Measurements from ENCODE around the gene SORCS1.

Gene SORCS1

DNA sequence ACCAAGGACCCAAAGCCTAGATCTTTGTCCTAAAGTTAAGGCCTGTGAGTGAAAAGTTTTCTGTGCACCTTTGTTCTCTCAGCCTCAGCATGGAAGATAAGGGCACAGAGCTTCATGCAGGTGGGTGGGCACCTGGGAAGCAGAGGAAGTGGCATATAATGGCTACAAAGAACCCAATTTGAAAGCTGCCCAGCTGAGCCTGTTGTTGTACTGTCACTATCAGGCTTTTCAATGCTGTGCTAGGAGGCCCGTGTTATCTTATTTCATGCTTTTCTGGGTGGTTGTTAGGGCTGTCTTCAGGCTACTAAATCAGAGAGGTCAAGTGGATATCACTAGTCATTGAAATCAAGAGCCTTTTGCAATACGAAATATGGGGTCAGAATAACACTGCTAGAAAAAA is 443.8 kb downstream of the SORCS1 start:
- no peak for DNase-seq

DNA sequence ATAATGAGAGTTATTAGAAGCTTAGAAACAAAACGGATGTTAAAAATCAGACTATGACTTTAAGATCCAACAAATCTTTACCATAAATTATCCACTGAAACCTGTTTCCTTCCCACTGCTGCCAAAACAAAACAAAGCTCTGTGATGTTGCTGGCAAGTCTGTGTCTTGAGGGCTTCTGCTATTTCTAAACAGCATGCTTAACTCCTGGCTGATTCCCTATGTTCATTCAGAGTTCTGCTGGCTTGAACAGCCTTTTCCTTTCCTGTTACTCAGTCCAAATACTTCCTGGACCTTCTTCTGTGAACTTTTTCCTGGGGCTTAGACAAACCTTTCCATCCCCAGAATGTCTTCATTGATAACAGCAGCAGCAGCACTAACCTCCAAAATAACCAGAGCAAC is 448.1 kb downstream of the SORCS1 start:
- no peak for DNase-seq

DNA sequence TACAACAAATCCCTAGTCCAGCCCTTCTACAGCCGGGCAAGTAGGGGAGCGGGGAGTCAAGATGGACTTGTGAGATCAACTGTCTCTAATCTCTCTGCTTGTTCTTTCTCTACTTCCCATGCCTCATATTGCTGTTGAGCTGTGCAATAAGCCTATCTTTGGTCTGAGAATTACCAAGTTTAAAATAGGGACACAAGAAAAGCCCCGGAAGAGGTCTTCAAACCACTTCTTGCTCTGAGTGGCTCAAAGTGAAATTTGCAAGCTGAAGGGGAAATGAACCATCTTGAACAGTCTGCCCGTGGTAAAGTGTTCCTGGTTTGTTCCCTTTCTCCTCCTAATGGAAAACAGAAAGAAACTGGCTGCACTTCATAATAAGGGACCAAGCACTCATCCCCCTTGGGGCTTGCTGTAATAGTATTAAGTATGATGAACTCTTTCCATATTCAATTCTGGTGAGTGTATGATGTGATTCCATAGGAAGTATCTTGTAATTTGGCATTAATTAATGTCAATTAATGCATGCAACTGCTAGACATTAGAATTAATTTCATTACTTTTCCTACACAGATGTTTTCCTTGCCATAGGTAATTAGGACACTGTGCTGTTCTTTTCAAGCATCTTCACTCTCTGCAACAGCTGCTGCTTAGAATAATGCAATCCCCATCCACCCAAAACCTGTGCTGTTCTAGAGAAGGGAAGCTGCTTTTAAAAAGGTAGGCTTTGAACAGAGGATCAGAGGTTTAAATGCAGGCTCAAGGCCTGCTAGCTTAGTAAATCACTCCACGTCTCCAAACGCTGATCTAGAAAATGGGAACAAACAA is 449.6 kb downstream of the SORCS1 start:
- no peak for DNase-seq

DNA sequence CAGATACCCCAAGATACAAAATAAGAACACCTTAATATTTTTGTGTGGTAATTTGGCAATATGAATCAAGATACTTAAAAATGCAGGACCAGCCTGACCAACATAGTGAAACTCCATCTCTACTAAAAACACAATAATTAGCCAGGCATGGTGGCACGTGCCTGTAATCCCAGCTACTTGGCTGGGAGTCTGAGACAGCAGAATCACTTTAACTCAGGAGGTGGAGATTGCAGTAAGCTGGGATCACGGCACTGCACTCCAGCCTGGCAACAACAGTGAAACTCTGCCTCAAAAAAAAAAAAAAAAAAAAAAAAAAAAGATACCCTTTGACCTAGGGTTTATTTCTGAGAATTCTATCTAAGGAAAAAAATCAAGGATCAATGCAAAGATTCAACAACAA is 450.7 kb downstream of the SORCS1 start:
- no peak for DNase-seq

DNA sequence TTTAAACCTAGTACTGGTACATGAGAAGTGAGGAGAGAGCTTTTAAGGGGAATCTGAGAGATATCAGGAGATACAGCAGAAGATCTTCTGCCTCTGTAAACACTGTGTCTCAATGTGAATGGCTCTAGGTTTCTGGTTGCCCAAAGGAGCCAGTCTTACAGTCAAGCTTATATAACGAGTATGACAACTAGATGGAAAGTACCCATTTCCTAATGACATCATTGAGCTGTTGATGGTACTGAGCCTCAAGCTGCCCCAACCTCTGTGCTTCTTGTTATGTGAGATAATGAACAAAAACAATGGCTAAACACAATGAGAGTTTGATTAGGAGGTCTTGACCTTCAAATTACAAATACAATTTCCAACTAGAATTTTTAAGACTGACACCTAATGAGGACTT is 451.5 kb downstream of the SORCS1 start:
- no peak for DNase-seq

DNA sequence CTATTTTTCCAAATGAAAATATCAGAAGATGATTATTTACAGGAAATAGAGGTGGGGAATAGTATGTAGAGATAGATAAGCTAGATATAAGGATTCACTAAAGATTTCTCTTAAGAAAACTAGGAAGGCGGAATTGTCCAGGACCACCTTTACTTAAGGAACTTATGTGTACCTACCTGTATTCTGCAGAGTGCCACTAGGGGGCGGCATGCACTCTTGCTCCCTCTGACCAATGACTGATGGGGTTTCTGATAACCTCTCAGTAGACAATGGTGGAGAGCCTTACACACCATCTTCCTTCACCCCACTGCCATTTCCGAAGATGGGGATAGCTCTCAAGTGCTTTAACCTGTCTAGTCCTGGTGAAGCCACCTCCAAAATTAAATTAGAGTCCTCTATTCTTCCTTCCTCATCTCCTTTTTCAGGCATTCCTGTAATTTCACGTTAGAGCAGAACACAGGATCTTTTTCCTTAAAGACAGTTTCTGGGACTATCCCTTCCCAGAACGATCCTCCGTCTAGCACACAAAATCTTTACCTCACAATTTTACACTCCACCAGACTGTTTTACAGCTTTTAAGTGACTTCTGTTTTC is 453.1 kb downstream of the SORCS1 start:
- peak; percentile 49 for DNase-seq

DNA sequence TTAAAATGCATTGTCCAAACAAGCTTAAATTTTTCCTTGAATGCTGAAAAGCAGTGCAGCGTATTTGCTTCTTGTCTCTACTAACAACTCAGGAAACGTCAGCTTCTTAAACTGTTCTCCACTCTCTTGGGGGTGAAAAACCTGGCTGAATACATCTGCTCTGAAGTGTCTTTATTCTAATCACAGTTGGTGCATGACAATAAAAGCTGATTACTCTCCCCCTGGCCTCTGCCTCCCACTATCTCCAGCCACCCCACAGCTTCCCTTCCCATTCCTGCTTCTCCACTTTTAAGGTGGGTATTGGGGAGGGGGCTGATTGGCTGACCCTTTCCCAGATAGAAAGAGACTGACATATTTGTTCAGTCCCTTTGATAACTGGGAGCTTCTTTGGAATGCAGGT is 456.0 kb downstream of the SORCS1 start:
- DNase-seq: no peak

DNA sequence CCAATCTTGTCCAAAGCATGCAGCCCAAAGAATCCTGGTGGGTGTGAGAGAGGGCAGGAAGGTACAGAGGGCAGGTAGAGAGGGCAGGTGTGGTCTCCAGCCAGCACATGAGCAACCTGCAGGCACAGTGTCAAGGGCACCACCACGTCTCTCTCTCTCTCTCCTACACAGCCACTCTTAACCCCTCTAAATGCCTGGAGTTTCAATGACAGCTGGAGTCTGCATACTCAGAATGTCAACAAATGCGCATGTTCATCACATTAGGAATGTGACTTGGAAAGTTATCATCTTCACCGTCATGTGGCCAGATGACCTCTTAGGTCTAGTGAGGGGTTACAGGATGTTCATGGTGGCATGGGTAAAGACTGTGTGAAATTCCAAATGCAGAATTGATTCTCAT is 456.8 kb downstream of the SORCS1 start:
- DNase-seq: no peak

DNA sequence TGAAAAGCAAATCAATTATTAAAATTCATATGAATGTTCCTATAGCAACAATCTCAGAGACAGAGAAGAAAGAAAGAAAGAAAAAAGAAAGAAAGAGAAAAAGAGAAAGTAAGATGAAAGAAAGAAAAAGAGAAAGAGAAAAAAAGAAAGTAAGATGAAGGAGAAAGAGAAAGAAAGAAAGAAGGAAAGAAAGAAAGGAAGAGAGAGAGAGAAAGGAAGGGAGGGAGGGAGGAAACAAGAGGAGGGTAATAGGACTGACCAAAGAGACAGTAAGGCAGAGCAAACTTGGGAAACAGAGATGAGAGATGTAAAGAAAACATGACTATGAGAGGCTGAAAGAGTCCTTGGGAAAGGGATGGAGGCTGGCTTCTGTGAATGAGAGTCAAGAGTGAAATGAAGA is 458.4 kb downstream of the SORCS1 start:
- DNase-seq: no peak

DNA sequence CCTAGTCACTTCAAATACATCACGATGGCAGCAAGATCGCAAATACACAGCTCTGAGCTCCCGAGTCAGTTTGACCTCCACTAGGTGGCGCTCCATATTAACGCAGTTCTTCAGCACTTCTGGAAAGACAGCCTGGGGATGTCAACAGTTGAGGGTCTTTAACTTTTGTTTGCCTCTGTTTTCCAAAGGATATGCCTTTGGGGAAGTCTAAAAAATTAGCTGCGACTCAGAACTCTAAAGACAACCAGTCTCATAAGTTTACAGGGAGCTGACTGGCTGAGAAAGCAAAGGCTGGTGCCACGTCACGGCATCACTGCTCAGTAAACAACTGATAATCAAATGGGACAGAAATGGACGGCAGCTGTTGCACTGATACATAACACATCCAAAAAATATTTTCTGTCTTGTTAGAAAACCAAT is 458.8 kb downstream of the SORCS1 start:
- DNase-seq: peak; percentile 78

DNA sequence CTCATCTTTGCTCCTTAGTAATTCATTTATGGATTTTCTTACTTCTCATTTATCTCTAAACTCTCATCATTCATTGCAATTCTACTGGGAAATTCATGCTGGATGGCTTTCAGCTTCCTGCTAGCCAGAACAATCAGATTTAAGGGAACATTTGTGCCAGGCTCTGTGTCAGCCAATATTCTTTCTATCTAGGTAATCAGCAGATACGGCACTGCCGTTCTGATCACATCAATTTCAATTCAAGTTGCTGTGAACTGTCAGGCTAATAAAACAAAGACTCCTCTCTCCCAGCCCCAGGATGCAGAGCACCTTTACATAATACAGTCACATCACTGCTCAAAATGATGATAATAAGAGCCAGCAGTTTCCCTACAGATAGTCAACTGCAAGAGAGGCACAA is 468.3 kb downstream of the SORCS1 start:
- no peak for DNase-seq

DNA sequence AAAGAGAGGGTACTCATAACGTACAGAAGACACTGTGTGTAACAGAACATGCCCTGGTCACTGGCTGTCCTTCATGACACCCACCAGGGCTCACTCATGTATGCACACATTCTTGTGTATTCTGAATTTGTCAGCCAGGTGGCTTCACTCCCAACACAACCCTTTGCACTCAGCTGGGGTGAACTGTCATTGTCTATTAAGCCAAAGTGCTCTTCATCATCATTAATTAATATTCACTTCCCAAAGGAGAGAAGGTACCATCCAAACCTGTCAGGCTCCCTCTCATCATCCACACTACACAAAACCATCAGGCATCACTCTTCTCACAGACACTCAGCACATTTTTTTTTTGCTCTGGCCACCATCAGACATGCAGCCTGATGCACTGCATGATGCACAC is 469.8 kb downstream of the SORCS1 start:
- DNase-seq: no peak

DNA sequence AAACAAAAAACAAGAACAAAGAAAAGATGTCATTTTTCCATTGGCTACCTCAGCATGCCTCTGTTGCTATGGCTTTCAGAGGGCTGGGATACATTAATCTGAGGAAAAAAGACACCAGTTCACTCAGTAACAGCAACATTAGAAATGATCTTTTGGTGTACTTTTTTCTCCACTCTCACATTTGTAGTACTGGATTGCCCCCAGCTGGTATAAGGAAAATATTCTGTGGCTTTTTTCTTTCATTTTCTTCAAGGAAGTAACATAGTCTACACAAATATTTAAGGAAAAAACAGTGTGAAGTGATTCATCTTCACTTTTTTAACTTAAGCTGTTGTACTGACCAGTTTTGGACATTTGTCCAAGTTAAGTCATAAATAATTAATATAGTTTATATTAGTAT is 482.3 kb downstream of the SORCS1 start:
- DNase-seq: no peak

DNA sequence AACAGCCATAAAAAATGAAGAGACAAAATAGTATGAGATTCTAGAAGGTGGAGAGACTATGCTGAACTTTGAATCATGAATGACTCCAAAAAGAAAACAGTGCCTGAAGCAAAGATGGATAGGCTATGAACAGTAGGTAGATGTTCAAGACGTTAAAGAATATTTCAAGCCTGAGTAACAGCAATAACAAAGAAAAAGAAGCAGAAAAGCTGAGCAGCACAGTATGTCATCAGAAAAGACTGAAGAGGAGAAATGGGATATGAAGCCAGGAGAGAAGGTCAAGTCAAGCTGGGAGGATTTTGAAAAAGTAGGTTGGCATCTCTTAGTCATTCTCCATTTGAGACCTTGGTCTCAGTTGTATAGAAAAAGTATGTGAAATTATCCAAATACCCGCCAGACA is 484.4 kb downstream of the SORCS1 start:
- no peak for DNase-seq

DNA sequence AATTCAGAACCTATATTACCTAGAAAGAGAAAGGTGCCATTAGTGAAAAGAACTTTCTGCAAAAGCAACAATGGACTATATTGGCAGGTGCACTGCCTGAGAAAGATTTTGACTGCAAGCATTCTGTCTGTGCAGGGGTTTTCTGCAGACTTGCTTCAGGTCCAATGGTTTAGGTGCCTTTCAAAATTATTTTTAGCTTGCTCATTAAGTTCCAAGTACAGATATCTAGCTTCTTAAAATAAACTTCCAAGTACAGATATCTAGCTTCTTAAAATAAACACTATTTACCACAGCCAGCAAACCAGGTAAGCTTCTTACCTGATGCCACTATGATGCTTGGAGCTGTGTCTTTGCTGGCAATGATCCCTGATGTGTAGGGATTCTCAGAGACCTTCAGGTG is 485.2 kb downstream of the SORCS1 start:
- no peak for DNase-seq

DNA sequence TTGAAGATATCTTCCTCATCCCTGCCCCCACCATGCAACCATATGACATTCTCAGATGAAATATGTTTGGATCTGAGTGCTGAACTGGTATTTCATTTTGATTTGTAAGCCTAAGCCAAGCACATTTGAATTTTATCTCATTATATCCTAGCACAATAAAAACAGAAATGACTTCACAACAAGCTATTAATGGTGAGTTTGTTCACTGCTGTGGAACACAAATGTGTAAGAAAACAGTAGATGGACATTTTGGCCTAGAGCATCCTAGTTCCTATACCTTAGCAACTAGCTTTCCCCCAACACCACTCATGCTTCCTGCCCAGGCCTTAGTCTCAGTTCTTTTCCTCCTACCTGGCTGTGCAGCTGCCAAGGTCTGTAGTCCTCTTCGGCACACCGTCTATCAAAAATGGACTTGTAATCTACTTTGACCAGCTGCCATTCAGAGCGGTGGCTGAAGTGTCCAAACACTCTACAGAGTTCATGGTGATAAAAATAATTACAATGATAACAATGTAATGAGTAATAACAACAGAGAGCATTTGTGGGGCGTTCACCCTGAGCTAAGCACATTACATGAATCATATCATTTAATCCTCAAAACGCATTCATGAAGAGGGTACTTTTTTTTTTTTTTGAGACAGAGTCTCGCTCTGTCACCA is 491.9 kb downstream of the SORCS1 start:
- no peak for DNase-seq

DNA sequence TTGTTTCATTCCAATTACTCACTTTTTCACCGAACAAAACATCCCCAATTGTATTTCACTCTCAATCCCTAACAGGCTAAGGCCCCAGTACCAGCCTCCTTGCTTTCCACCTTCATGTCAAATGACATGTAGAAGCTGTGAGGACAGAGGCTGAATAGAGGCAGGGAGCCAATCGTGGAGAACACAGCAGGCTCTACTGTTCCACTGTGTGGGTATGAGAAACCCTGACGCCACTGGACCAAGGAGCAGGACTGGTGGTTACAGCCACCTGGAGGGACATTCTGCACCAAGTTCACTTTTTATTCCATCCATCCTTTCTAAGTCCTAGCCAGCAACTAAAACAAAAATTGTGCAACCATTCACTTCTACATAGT is 502.8 kb downstream of the SORCS1 start:
- no peak for DNase-seq

DNA sequence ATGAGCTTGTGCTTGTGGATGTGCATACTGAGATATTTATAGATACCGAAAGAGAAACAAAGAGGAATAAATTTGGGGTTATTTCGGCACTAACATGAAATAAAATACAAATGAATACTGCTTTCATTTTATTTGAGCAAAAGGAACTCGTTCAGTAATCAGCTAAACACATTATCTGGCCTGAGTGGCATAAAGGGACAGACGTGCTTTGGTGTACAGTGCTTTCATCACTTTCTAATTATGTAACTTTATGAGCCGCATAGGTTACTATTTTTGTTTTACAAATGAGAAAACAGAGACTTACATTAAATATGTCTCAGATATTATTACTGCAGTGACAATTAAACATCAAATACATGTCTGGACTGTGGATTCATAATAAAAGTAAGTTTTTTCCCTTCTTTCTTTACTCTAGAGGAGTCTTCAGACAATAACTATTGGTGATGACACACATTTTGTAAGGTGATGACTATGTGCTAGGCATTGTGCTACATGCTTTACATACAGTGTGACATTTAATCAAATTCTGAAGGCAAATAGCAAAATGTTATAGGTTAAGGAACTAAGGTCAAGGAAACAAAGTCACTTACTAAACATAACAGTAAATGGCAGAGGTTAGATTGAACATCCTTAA is 503.3 kb downstream of the SORCS1 start:
- DNase-seq: no peak

DNA sequence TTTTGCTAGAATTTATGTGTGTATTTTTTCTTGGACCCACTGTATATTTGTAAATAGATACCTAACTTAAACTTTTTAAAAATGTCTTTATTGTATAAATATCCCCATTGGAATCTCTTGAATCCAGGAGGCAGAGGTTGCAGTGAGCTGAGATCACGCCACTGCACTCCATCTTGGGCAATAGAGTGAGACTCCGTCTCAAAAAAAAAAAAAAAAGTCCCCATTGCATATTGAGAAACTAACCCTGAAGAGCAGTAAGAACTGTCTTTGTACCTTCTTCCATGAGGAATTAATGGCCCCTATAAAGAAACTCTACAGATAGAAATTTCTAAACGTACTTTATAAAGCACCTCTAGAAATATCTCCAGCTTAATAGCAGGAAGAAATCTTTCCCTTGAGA is 504.0 kb downstream of the SORCS1 start:
- DNase-seq: no peak

DNA sequence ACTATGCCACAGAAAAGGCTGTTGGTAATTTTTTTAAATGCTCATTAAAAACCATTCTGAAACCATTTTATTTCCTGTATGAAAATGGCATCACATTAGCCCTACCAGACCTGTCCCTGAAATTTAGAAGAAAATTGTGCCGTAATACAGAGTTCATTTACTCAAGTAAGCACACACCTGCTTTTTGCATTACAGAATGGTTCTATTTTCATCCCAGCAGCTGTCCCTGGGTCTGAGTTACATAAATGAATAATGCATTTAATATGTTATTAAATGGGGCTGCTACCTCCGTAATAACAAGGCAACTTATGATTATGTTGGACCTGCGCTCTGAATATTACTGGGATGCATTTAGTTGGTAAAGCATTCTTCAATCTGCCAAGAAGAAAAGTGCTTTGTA is 508.9 kb downstream of the SORCS1 start:
- DNase-seq: no peak

DNA sequence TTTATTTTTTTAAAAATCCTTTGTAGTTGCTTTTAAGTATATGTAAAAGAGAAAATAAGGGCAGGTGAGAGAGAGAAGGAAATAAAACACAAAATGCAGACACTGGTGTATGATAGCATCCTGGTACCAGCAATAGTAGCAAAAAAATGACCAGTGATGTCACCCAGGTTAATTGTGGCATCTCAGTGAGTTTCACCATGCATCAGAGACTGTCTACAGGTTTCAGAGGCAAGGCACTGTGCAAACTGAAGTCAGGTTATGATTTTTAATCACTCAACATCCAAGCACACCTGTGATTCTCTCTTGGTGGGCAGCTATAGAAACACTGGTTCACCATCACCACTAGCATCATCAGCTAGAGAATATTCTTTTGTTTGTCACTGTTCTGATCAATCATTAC is 509.3 kb downstream of the SORCS1 start:
- DNase-seq: no peak

DNA sequence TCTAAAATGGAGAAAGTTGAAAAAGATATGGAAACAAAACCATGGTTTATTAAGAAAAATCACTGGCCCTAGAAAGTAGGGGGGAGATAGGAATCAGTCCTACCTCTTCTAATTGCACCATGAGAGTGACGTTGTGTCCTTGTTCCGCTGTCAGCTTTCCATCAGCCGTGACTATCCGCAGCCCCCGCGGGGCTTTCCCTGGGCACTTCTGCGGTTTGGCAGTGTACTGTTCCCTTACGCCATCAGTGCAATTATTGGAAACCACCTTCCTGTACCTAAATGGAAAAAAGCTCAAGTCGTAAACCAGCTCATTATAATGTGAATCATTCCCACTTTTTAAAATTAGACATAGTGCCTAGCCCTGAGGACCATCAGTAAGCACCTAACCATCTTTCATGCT is 512.2 kb downstream of the SORCS1 start:
- no peak for DNase-seq

DNA sequence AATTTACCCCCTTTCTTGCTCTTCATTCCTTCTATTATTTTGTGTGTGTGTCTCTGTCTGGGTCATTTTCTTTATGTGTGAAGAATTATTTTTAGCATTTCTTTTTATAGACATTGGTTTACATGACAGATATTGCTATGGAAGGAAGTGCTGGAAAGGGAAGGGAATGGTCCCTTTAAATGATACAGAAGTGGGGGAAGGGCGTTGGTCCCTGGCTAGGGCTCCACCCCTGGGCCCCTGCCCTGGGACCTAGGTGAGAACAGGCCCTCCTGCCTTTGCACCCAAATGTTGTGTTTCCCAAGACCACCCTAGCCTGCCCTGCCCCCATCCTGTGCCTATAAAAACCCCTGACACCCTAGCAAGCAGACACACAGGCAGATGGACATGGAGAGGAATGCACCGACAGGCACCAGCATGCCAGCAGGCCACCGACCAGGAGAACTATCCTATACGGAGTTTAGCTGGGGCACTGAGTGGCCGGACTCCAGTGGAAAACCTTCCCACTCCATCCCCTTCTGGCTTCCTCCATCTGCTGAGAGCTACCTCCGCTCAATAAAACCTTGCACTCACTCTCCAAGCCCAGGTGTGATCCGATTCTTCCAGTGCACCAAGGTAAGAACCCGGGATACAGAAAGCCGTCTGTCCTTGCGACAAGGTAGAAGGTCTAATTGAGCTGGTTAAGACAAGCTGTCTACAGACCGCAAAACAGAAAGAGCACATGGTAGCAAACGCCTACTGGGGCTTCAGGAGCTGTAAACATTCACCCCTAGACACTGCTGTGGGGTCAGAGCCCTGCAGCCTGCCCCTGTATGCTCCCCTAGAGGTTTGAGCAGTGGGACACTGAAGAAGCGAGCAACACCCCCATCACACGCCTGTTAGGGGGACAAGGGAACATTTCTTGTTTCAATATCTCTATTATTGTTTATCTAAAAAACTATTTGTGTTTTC is 515.7 kb downstream of the SORCS1 start:
- DNase-seq: no peak

All from right forelimb (tissue), 1 donor.